K562 (cell line): ENCODE measurements around the gene C2orf42. TPM values are rescaled to one million over a fixed set of nuclear protein-coding genes. Genes with fewer than 3 reads are reported as not detected.

ENCODE experiments used
- ATAC-seq: fragments of 200-7000 bp; cut with Tn5 transposase; 3 replicates; pipeline ENCODE4 v1.9.1; 2020; ENCODE audit warnings: moderate library complexity
- BruUV-seq: library from RNA; stranded (reverse); fragments of 400-500 nt; replicated peaks from 2 replicates; lab custom pipeline; 2021; lab: Mats Ljungman, UMichigan
- CTCF ChIA-PET: fragments of 300-600 bp; formaldehyde crosslinking; extraction: SDS; loops from one replicate; lab custom pipeline; 2021; ENCODE audit warnings: low intra/inter-chr PET ratio; lab: Yijun Ruan, JAX
- POLR2A ChIA-PET: fragments of 300-600, 350-650 bp; sonication (Branson Sonifier 250); formaldehyde crosslinking; extraction: SDS; loops from one replicate; lab custom pipeline; 2021; ENCODE audit warnings: antibody characterized with exemption, inconsistent platforms; lab: Yijun Ruan, JAX
- DNase-seq, 4 experiments: peaks; one replicate each; pipeline versions ENCODE4 v3.0.0 to v3.0.0-alpha.2; 2011 to 2018; ENCODE audit warnings: low spot score in 3 of 4, mixed read lengths in 3 of 4; ENCODE audit errors: extremely low read depth in 1 of 4
- FAIRE-seq: peaks from 2 replicates; lab custom pipeline; 2011; peaks lifted over from hg19 to GRCh38; lab: Jason Lieb, UNC
- H2AFZ ChIP-seq: 2 replicates; pipeline ENCODE4 v1.6.0; 2011; ENCODE audit warnings: low read depth, low read length, control low read depth, inconsistent platforms
- H3K27ac ChIP-seq: fragments of 200-600 bp; 3 replicates; pipeline ENCODE4 v1.8.0; 2011; ENCODE audit warnings: low read depth, mild to moderate bottlenecking, control low read depth, inconsistent platforms, low read length, moderate library complexity, mixed read lengths; ENCODE audit errors: extremely low read depth
- H3K27me3 ChIP-seq, 2 experiments: fragments of 300-600 bp in 1 of 2; 2 replicates in 1 of 2; 3 replicates in 1 of 2; pipeline versions ENCODE4 v1.6.0 to v1.8.0; 2011; ENCODE audit warnings: inconsistent platforms in 2 of 2, low read length in 2 of 2, mild to moderate bottlenecking in 1 of 2, mixed read lengths in 1 of 2, moderate library complexity in 1 of 2; ENCODE audit not compliant: control insufficient read depth in 2 of 2, insufficient read depth in 2 of 2
- H3K36me3 ChIP-seq: fragments of 300-600 bp; 3 replicates; pipeline ENCODE4 v1.8.0; 2011; ENCODE audit warnings: mild to moderate bottlenecking, low read length, inconsistent platforms; ENCODE audit not compliant: control insufficient read depth, insufficient read depth
- H3K4me1 ChIP-seq, 2 experiments: fragments of 200-600 bp in 1 of 2; replicated peaks in 1 of 2; 2 replicates in 1 of 2; 3 replicates in 1 of 2; pipeline versions ENCODE4 v1.5.1 to v1.8.0; 2011; ENCODE audit warnings: inconsistent platforms in 2 of 2, low read length in 2 of 2, mild to moderate bottlenecking in 1 of 2, mixed read lengths in 1 of 2, moderate library complexity in 1 of 2; ENCODE audit not compliant: control insufficient read depth in 2 of 2, insufficient read depth in 2 of 2
- H3K4me2 ChIP-seq: 2 replicates; pipeline ENCODE4 v1.6.1; 2011; ENCODE audit warnings: low read length, control low read depth, inconsistent platforms, mixed read lengths; ENCODE audit not compliant: insufficient read depth
- H3K4me3 ChIP-seq: fragments of 200-600 bp; sonication (generic), shearing (Covaris generic); 2 replicates; pipeline ENCODE4 v1.5.1; 2016; ENCODE audit warnings: control low read depth, inconsistent platforms
- H3K79me2 ChIP-seq: fragments of 200-600 bp; 3 replicates; pipeline ENCODE4 v1.8.0; 2011; ENCODE audit warnings: low read length, inconsistent platforms; ENCODE audit not compliant: control insufficient read depth, insufficient read depth
- H3K9ac ChIP-seq, 2 experiments: 2 replicates each; pipeline versions ENCODE4 v1.6.0 to v1.6.1; 2011; ENCODE audit warnings: low read depth in 2 of 2, low read length in 2 of 2, control low read depth in 1 of 2, inconsistent platforms in 1 of 2, mild to moderate bottlenecking in 1 of 2, mixed read lengths in 1 of 2; ENCODE audit not compliant: insufficient read depth in 1 of 2
- H3K9me1 ChIP-seq: one replicate; pipeline ENCODE4 v1.6.0; 2011; ENCODE audit warnings: inconsistent platforms, mild to moderate bottlenecking, low read length, moderate library complexity; ENCODE audit not compliant: control insufficient read depth, insufficient read depth
- H3K9me3 ChIP-seq: replicated peaks from 2 replicates; pipeline ENCODE4 v1.5.1; 2011; ENCODE audit warnings: low read depth, low read length, inconsistent platforms; ENCODE audit not compliant: control insufficient read depth, insufficient read depth
- H4K20me1 ChIP-seq: replicated peaks from 2 replicates; pipeline ENCODE4 v1.6.1; 2011; ENCODE audit warnings: low read length, inconsistent platforms, mixed read lengths; ENCODE audit not compliant: control insufficient read depth, insufficient read depth
- SIN3A ChIP-seq, 2 experiments: fragments of 150-350 bp in 1 of 2; IDR thresholded peaks; 2 replicates each; pipeline ENCODE4 v1.6.1; 2011 to 2016; ENCODE audit warnings: borderline replicate concordance in 2 of 2, low read depth in 2 of 2, low read length in 2 of 2, mild to moderate bottlenecking in 2 of 2, moderate library complexity in 2 of 2; ENCODE audit not compliant: control insufficient read depth in 1 of 2
- SIRT6 ChIP-seq: IDR thresholded peaks from one replicate; pipeline ENCODE4 v1.6.1; 2012; ENCODE audit warnings: low read depth, mild to moderate bottlenecking, control low read depth, inconsistent platforms, low read length, moderate library complexity
- WGBS: fragments of 100-300 bp; shearing (Covaris generic); methylation state at CpG from one replicate; pipeline ENCODE4 v1.1.6; 2016; ENCODE audit warnings: low coverage, mixed read lengths; ENCODE audit not compliant: insufficient coverage; ENCODE audit errors: missing lambda C conversion rate; 5-methylcytosine and 5-hydroxymethylcytosine counted together
- in situ Hi-C: fragments of 300-500 bp; cut with MboI; formaldehyde crosslinking; loops from 4 replicates; pipeline ENCODE4 v1.15.0; 2018; ENCODE audit warnings: inconsistent platforms, mixed read lengths
- intact Hi-C: fragments of 100-400 bp; cut with micrococcal nuclease; formaldehyde crosslinking; loops from 2 replicates; pipeline ENCODE4 v1.14.2; 2022
- polyA plus RNA-seq, 8 experiments: library from polyadenylated mRNA; depleted of rRNA in 4 of 8; stranded (reverse) in 5 of 8; unstranded in 3 of 8; fragments of >200 nt; fragmentation: Nextera tagmentation in 2 of 8; fragmentation: Illumina TruSeq in 1 of 8; extraction: Ambion mirVana in 2 of 8; extraction: Trizol in 1 of 8; gene quantifications; 2 replicates each; pipeline versions ENCODE4 v1.2.1 to v1.2.3, GENCODE V29; 2011 to 2014; ENCODE audit warnings: inconsistent platforms in 1 of 8, missing spikeins in 1 of 8
- total RNA-seq, 7 experiments: library from RNA; depleted of rRNA in 6 of 7; stranded (reverse); fragments of >200 nt in 6 of 7; fragmentation: Illumina TruSeq in 2 of 7; extraction: Trizol in 2 of 7; gene quantifications; 2 replicates each; pipeline versions ENCODE4 v1.2.1 to v1.2.3, GENCODE V29; 2011 to 2021; ENCODE audit warnings: low replicate concordance in 1 of 7
- TF ChIP-seq, protein P1 (sequence below), 2 experiments: fragments of 450-650 bp; IDR thresholded peaks; 2 replicates each; pipeline ENCODE4 v1.6.1; 2016; ENCODE audit warnings: mild to moderate bottlenecking in 2 of 2, borderline replicate concordance in 1 of 2, low read depth in 1 of 2, moderate library complexity in 1 of 2
- TF ChIP-seq, protein P2 (sequence below): sonication (generic); formaldehyde crosslinking; IDR thresholded peaks from 2 replicates; pipeline ENCODE4 v1.4.0; 2020; ENCODE audit warnings: mild to moderate bottlenecking, missing genetic modification reagents

C2orf42 gene
- total and polyA plus RNA-seq, 9 of the 15 experiments (the other 6 are each of a cell fraction or from before 2014, with no cell fraction given), result 4.6 to 10.9 (median 7.5) TPM

DNA sequence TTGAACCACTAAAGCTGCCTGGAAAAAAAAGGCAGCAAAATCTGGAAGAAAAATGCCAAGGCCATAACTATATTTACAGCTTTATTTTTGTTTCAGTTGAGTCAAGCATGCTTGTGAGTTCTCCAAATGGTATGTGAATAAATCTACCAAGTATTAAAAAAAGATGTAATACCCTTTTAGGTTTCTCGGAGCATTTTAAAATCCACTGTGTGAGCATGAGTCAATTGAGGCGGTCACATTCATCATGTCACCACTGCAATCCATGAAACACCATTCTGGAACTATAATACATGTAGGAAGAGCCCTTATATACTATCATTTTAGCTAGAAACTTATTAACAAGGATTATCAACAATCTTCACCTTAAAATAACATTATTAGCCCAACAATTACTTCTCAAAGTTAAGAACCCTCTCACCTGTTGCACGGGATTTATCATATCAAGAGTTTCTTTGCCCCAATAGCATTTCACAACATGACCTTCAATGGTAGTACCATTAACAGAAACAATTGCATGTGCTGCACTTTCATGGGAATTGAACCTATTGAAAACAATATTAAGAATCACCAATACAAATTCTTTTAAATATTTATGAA, 24.2 kb upstream of the C2orf42 start:
- intact Hi-C loops (no loop called here), in situ Hi-C loops (no loop called here)
- H3K27me3 ChIP-seq, result no peaks in the 10 kb centered on the region
- no peak for FAIRE-seq
- H3K4me3 ChIP-seq, result no peak overlapping the region
- H3K4me2 ChIP-seq, result no peak overlapping the region
- H3K79me2 ChIP-seq, result no peaks in the 10 kb centered on the region
- H3K9ac ChIP-seq, result no peak overlapping the region
- no peaks in the 10 kb centered on the region for H3K9me3 ChIP-seq
- ChIA-PET POLR2A (interaction anchor here (0.6 to 1.9 kb wide), 3 partner anchors 24 to 304 kb away, joined by 3 to 7 read pairs (median 5); partner anchors contain the start of gene C2orf42), CTCF (interaction anchor here (0.7 kb wide), 1 partner anchor 398 kb away, joined by 3 read pairs; no protein-coding TSS in a partner anchor)
- no peak overlapping the region for H3K27ac ChIP-seq
- H2AFZ ChIP-seq, result no peak overlapping the region
- ATAC-seq, result no peak
- no peak for DNase-seq
- no peaks in the 10 kb centered on the region for H4K20me1 ChIP-seq
- H3K36me3 ChIP-seq, result peaks cover 94% of the 10 kb centered on the region
- no TSS peak for BruUV-seq
- no peaks in the 10 kb centered on the region for H3K9me1 ChIP-seq
- 90% methylated on average over 3 of the region's 3 CpGs for WGBS
- no peak for TF ChIP-seq SIN3A (IDR thresholded peaks at IDR 0.05; ENCODE audit: borderline replicate concordance in 2 of 2, control insufficient read depth in 1 of 2, low read depth in 2 of 2, low read length in 2 of 2)
- TF ChIP-seq, protein P1, sequence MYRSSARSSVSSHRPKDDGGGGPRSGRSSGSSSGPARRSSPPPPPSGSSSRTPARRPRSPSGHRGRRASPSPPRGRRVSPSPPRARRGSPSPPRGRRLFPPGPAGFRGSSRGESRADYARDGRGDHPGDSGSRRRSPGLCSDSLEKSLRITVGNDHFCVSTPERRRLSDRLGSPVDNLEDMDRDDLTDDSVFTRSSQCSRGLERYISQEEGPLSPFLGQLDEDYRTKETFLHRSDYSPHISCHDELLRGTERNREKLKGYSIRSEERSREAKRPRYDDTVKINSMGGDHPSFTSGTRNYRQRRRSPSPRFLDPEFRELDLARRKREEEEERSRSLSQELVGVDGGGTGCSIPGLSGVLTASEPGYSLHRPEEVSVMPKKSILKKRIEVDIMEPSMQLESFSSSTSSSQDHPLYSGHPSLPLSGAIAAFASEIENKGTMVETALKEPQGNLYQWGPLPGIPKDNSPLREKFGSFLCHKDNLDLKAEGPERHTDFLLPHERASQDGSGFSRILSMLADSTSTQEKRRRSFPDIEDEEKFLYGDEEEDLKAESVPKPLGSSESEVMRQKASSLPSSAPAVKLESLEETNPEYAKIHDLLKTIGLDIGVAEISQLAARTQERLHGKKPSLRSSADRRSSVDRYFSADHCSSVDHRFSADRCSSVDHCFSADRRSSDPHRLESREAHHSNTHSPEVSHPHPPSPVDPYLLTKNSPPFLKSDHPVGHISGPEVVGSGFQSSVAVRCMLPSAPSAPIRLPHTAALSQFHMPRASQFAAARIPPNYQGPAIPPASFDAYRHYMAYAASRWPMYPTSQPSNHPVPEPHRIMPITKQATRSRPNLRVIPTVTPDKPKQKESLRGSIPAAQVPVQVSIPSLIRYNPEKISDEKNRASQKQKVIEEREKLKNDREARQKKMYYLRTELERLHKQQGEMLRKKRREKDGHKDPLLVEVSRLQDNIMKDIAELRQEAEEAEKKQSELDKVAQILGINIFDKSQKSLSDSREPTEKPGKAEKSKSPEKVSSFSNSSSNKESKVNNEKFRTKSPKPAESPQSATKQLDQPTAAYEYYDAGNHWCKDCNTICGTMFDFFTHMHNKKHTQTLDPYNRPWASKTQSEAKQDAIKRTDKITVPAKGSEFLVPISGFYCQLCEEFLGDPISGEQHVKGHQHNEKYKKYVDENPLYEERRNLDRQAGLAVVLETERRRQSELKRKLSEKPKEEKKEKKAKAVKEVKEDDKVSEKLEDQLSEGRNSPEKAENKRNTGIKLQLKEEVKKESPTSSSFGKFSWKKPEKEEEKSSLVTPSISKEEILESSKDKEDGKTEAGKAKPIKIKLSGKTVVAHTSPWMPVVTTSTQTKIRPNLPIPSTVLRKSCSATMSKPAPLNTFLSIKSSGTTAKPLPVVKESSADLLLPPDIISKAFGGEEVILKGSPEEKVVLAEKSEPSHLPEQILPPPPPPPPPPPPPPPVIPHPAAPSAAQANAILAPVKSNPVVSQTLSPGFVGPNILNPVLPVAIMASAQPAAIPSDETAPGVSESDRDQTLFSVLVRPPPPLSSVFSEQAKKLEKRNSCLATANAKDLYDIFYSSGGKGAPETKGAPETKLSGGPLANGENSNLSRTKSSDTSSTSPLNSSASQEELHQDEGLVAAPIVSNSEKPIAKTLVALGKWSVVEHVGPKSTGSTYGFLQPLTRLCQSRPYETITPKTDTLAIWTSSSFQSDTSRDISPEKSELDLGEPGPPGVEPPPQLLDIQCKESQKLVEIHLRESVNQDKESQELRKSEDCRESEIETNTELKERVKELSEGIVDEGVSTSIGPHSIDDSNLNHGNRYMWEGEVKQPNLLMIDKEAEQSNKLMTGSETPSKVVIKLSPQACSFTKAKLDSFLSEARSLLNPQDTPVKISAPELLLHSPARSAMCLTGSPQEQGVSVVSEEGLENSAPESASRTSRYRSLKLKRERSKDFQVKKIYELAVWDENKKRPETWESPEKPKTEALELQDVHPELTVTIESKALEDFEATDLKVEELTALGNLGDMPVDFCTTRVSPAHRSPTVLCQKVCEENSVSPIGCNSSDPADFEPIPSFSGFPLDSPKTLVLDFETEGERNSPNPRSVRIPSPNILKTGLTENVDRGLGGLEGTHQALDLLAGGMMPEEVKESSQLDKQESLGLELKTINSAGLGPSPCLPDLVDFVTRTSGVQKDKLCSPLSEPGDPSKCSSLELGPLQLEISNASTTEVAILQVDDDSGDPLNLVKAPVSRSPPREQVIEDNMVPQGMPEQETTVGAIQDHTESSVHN (IDR thresholded peaks at IDR 0.05; ENCODE audit: borderline replicate concordance in 1 of 2, low read depth in 1 of 2), result no peak
- TF ChIP-seq SIRT6, result no peak
- TF ChIP-seq, protein P2, sequence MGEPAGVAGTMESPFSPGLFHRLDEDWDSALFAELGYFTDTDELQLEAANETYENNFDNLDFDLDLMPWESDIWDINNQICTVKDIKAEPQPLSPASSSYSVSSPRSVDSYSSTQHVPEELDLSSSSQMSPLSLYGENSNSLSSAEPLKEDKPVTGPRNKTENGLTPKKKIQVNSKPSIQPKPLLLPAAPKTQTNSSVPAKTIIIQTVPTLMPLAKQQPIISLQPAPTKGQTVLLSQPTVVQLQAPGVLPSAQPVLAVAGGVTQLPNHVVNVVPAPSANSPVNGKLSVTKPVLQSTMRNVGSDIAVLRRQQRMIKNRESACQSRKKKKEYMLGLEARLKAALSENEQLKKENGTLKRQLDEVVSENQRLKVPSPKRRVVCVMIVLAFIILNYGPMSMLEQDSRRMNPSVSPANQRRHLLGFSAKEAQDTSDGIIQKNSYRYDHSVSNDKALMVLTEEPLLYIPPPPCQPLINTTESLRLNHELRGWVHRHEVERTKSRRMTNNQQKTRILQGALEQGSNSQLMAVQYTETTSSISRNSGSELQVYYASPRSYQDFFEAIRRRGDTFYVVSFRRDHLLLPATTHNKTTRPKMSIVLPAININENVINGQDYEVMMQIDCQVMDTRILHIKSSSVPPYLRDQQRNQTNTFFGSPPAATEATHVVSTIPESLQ, result no peak
- H3K4me1 ChIP-seq, result no peaks in the 10 kb centered on the region
